Measurements from ENCODE around the gene SMIM44. TPM values are rescaled to one million over a fixed set of nuclear protein-coding genes. Genes with fewer than 3 reads are reported as not detected.

The SMIM44 gene
- total and polyA plus RNA-seq, 7 experiments from 2014 or later: not detected

DNA sequence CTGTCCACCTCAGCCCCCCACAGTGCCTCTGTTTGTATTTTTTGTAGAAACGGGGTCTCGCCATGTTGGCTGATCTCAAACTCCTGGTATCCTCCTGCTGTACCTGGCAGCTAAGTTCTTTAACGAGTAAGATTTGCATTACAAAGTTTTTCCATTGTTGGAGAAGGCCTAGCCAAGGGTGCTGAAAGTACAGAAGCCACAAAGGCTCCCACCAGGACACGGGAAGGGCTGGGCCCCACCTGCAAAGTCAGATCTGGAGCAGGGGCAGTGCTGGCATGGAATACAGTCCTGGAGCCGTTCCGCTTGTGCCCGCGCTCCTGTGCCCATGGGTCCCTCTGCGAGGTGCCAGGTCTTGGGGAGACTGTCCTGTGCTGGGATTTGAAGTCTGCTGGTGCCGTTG lies 35.0 kb upstream of the SMIM44 start:
- no peak for DNase-seq
- intact Hi-C loops (cut with micrococcal nuclease): no loop called here

DNA sequence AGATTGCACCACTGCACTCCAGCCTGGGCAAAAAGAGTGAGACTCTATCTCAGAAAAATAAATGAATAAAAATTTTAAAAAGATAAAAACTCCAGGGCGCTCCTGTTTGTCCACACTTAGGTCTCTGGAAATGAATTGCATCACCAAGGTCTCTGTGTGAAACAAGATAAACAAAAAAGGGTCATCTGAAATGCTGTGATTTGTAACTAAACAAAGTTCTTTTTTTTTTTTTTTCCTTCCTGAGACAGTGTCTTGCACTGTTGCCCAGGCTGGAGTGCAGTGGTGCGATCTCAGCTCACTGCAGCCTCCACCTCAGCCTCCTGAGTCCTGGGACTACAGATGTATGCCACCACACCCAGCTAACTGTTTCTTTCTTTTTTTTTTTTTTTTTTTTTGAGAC lies 34.4 kb upstream of the SMIM44 start:
- CTCF ChIA-PET: interaction anchor here (1.1 kb wide), 1 partner anchor 213 kb away, joined by 4 read pairs; no protein-coding TSS in a partner anchor
- H3K27ac Mint-ChIP-seq: no peak overlapping the region

More for the DNA sequence above, 35.0 kb upstream of the SMIM44 start:
- H3K4me3 ChIP-seq (ENCODE audit: low read length): no peak overlapping the region
- H3K27ac ChIP-seq (ENCODE audit: low read depth, low read length): no peak overlapping the region
- no peak for ATAC-seq
- H3K27me3 ChIP-seq (ENCODE audit: control insufficient read depth in 2 of 2, insufficient read depth in 2 of 2, low read length in 2 of 2): no peaks in the 10 kb centered on the region
- peaks cover 7 to 11% of the 10 kb centered on the region in 2 donors for H3K4me1 ChIP-seq (ENCODE audit: control insufficient read depth in 2 of 2, insufficient read depth in 2 of 2, low read length in 2 of 2)
- Mint-ChIP-seq H3K36me3 (peaks cover 0 to 7% (median 4%) of the 10 kb centered on the region in 5 donors), H3K27ac (peak overlapping the region in 2 of 9 donors; percentile 8 to 30), H3K9me3 (no peaks in the 10 kb centered on the region), H3K4me3 (no peak overlapping the region), H3K27me3 (no peaks in the 10 kb centered on the region), H3K4me1 (peaks cover 16 to 53% (median 35%) of the 10 kb centered on the region in 7 donors)
- H3K9me3 ChIP-seq (ENCODE audit: control insufficient read depth in 2 of 3, low read length in 3 of 3): no peaks in the 10 kb centered on the region
- ChIA-PET POLR2A (interaction anchor here (0.7 kb wide), 1 partner anchor 1652 kb away, joined by 4 read pairs; no protein-coding TSS in a partner anchor), CTCF (no interaction called here)
- peaks cover 0 to 36% (median under 1%) of the 10 kb centered on the region in 3 experiments for H3K36me3 ChIP-seq (ENCODE audit: control insufficient read depth in 2 of 3, insufficient read depth in 3 of 3, low read length in 3 of 3)

DNA sequence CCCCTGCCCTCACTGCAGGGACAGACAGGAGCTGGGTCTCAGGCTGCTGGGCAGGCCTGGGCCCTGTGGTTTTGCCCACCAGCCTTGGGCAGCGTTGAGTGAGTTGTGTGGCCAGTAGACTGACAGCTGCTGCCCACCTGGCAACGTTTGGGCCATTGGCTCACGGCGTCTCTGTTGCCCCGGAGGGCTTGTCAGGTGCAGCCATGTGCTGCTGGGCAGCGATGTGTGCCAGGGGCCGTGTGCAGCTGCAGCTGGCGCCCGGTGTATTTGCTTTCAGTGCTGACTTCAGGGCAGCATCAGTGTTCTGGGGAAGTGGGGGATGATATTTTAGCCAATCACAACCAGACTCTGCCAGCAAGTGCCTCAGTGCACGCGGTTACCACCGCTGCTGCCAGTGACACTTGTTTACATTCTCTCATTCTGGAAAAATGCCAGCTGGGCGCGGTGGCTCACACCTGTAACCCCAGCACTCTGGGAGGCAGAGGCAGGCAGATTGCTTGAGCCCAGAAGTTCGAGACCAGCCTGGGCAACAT lies 33.5 kb upstream of the SMIM44 start:
- intact Hi-C loops (cut with micrococcal nuclease): no loop called here
- peak overlapping the region in 6 of 9 donors; percentile 32 to 90 (median 82) for H3K27ac Mint-ChIP-seq
- no peak overlapping the region for H3K4me3 ChIP-seq (ENCODE audit: low read length)
- H3K9me3 ChIP-seq (ENCODE audit: control insufficient read depth in 2 of 3, low read length in 3 of 3): no peaks in the 10 kb centered on the region
- no peaks in the 10 kb centered on the region for H3K27me3 ChIP-seq (ENCODE audit: control insufficient read depth in 2 of 2, insufficient read depth in 2 of 2, low read length in 2 of 2)
- H3K4me1 Mint-ChIP-seq: peaks cover 16 to 58% (median 38%) of the 10 kb centered on the region in 7 donors
- peaks cover 0 to 25% (median 0%) of the 10 kb centered on the region in 3 experiments for H3K36me3 ChIP-seq (ENCODE audit: control insufficient read depth in 2 of 3, insufficient read depth in 3 of 3, low read length in 3 of 3)
- CTCF ChIA-PET: interaction anchor here (1.1 kb wide), 2 partner anchors 29 to 212 kb away, joined by 4 read pairs; no protein-coding TSS in a partner anchor
- H3K27ac ChIP-seq (ENCODE audit: low read depth, low read length): peak overlapping the region; percentile 27
- POLR2A ChIA-PET: interaction anchor here (0.5 to 0.6 kb wide), 2 partner anchors 814 to 969 kb away, joined by 3 read pairs; no protein-coding TSS in a partner anchor
- peak; percentile 73 for ATAC-seq
- H3K4me3 Mint-ChIP-seq: peak overlapping the region in 4 of 10 donors; percentile 21 to 58 (median 34)
- H3K4me1 ChIP-seq (ENCODE audit: control insufficient read depth in 2 of 2, insufficient read depth in 2 of 2, low read length in 2 of 2): peaks cover 7 to 11% of the 10 kb centered on the region in 2 donors
- peaks cover 0 to 6% (median 4%) of the 10 kb centered on the region in 5 donors for H3K36me3 Mint-ChIP-seq
- no peaks in the 10 kb centered on the region for H3K9me3 Mint-ChIP-seq
- H3K27me3 Mint-ChIP-seq: no peaks in the 10 kb centered on the region
- peak in 7 of 9 donors; percentile 37 to 72 (median 63) for DNase-seq

More for the DNA sequence above, 34.4 kb upstream of the SMIM44 start:
- Mint-ChIP-seq H3K9me3 (no peaks in the 10 kb centered on the region), H3K4me1 (peaks cover 16 to 55% (median 36%) of the 10 kb centered on the region in 7 donors), H3K27me3 (no peaks in the 10 kb centered on the region), H3K4me3 (no peak overlapping the region), H3K36me3 (peaks cover 0 to 7% (median 4%) of the 10 kb centered on the region in 5 donors)
- ATAC-seq: no peak
- no peak overlapping the region for H3K4me3 ChIP-seq (ENCODE audit: low read length)
- POLR2A ChIA-PET: interaction anchor here (0.7 kb wide), 1 partner anchor 1651 kb away, joined by 4 read pairs; no protein-coding TSS in a partner anchor
- H3K27me3 ChIP-seq (ENCODE audit: control insufficient read depth in 2 of 2, insufficient read depth in 2 of 2, low read length in 2 of 2): no peaks in the 10 kb centered on the region
- no peaks in the 10 kb centered on the region for H3K9me3 ChIP-seq (ENCODE audit: control insufficient read depth in 2 of 3, low read length in 3 of 3)
- intact Hi-C loops (cut with micrococcal nuclease): no loop called here
- peaks cover 0 to 30% (median 0%) of the 10 kb centered on the region in 3 experiments for H3K36me3 ChIP-seq (ENCODE audit: control insufficient read depth in 2 of 3, insufficient read depth in 3 of 3, low read length in 3 of 3)
- no peak for DNase-seq
- peaks cover 7 to 11% of the 10 kb centered on the region in 2 donors for H3K4me1 ChIP-seq (ENCODE audit: control insufficient read depth in 2 of 2, insufficient read depth in 2 of 2, low read length in 2 of 2)
- H3K27ac ChIP-seq (ENCODE audit: low read depth, low read length): no peak overlapping the region

DNA sequence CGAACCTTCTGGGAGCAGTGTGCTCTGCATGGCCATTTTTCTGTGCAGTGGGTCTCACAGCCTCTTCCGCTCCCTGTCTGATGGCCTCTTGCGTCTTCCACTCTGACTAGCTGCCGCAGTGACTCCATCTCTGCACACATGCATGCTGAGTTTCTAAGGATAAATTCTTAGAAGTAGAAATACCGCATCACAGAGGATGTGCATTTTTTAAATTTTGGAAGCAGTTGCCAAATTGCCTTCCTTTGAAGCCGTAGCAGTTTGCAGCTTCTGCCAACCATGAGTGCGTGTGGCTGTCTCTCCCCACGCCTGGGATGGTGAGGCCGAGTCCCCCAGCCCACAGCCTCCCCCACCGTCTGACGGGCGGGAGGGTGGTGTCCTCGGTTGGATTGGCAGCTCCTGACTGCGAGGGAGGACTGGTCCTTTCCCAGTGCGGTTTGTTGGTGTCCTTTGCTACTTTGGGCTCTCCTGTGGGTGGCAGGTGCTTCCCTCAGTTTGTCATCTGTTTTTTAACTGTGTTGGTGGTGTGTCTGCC lies 32.7 kb upstream of the SMIM44 start:
- no peaks in the 10 kb centered on the region for H3K9me3 Mint-ChIP-seq
- ChIA-PET CTCF (interaction anchor here (1.1 kb wide), 1 partner anchor 29 kb away, joined by 4 read pairs; no protein-coding TSS in a partner anchor), POLR2A (interaction anchor here (0.6 kb wide), 1 partner anchor 970 kb away, joined by 3 read pairs; no protein-coding TSS in a partner anchor)
- peaks cover 16 to 57% (median 38%) of the 10 kb centered on the region in 7 donors for H3K4me1 Mint-ChIP-seq
- peaks cover 0 to 26% (median 0%) of the 10 kb centered on the region in 3 experiments for H3K36me3 ChIP-seq (ENCODE audit: control insufficient read depth in 2 of 3, insufficient read depth in 3 of 3, low read length in 3 of 3)
- no peak overlapping the region for H3K4me3 ChIP-seq (ENCODE audit: low read length)
- peak overlapping the region in 5 of 10 donors; percentile 9 to 63 (median 40) for H3K4me3 Mint-ChIP-seq
- intact Hi-C loops (cut with micrococcal nuclease): no loop called here
- peak overlapping the region in 4 of 9 donors; percentile 29 to 71 (median 66) for H3K27ac Mint-ChIP-seq
- no peak for DNase-seq
- no peaks in the 10 kb centered on the region for H3K9me3 ChIP-seq (ENCODE audit: control insufficient read depth in 2 of 3, low read length in 3 of 3)
- H3K27me3 Mint-ChIP-seq: no peaks in the 10 kb centered on the region
- peaks cover 7 to 11% of the 10 kb centered on the region in 2 donors for H3K4me1 ChIP-seq (ENCODE audit: control insufficient read depth in 2 of 2, insufficient read depth in 2 of 2, low read length in 2 of 2)
- H3K27ac ChIP-seq (ENCODE audit: low read depth, low read length): no peak overlapping the region
- peaks cover 0 to 3% (median 2%) of the 10 kb centered on the region in 5 donors for H3K36me3 Mint-ChIP-seq
- H3K27me3 ChIP-seq (ENCODE audit: control insufficient read depth in 2 of 2, insufficient read depth in 2 of 2, low read length in 2 of 2): no peaks in the 10 kb centered on the region
- ATAC-seq: no peak

DNA sequence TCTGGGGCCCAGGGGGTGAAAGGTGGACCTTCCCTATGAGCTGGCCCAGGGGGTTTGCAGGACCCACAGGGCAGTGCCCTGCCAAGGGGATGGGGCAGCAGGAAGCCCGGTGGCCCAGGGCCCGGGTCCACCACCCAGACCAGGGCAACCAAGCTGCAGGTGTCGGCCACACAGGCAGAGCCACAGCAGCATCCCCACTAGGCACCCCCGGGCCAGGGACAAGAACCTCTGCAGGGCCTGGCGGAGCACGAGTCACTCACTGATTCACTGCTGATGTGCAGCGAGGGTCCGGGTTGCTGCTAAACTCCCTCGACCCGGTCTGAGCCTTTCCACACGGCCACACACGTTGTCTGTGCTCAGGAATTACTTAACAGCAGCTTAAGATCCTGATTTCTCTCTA lies 31.7 kb upstream of the SMIM44 start:
- ChIA-PET POLR2A (no interaction called here), CTCF (no interaction called here)
- intact Hi-C loops (cut with micrococcal nuclease): no loop called here
- DNase-seq (no peak), ATAC-seq (no peak)
- H3K27ac Mint-ChIP-seq: peak overlapping the region in 3 of 9 donors; percentile 38 to 80 (median 63)
- H3K4me1 Mint-ChIP-seq: peaks cover 17 to 63% (median 41%) of the 10 kb centered on the region in 7 donors
- Histone ChIP-seq H3K27ac (ENCODE audit: low read depth, low read length) (no peak overlapping the region), H3K9me3 (ENCODE audit: control insufficient read depth in 2 of 3, low read length in 3 of 3) (no peaks in the 10 kb centered on the region), H3K27me3 (ENCODE audit: control insufficient read depth in 2 of 2, insufficient read depth in 2 of 2, low read length in 2 of 2) (no peaks in the 10 kb centered on the region), H3K4me3 (ENCODE audit: low read length) (no peak overlapping the region), H3K36me3 (ENCODE audit: control insufficient read depth in 2 of 3, insufficient read depth in 3 of 3, low read length in 3 of 3) (peaks cover 0 to 26% (median 0%) of the 10 kb centered on the region in 3 experiments), H3K4me1 (ENCODE audit: control insufficient read depth in 2 of 2, insufficient read depth in 2 of 2, low read length in 2 of 2) (peaks cover 7 to 11% of the 10 kb centered on the region in 2 donors)
- no peaks in the 10 kb centered on the region for H3K9me3 Mint-ChIP-seq
- no peak overlapping the region for H3K4me3 Mint-ChIP-seq
- no peaks in the 10 kb centered on the region for H3K27me3 Mint-ChIP-seq
- H3K36me3 Mint-ChIP-seq: peaks cover 0 to 1% (median 0%) of the 10 kb centered on the region in 5 donors

DNA sequence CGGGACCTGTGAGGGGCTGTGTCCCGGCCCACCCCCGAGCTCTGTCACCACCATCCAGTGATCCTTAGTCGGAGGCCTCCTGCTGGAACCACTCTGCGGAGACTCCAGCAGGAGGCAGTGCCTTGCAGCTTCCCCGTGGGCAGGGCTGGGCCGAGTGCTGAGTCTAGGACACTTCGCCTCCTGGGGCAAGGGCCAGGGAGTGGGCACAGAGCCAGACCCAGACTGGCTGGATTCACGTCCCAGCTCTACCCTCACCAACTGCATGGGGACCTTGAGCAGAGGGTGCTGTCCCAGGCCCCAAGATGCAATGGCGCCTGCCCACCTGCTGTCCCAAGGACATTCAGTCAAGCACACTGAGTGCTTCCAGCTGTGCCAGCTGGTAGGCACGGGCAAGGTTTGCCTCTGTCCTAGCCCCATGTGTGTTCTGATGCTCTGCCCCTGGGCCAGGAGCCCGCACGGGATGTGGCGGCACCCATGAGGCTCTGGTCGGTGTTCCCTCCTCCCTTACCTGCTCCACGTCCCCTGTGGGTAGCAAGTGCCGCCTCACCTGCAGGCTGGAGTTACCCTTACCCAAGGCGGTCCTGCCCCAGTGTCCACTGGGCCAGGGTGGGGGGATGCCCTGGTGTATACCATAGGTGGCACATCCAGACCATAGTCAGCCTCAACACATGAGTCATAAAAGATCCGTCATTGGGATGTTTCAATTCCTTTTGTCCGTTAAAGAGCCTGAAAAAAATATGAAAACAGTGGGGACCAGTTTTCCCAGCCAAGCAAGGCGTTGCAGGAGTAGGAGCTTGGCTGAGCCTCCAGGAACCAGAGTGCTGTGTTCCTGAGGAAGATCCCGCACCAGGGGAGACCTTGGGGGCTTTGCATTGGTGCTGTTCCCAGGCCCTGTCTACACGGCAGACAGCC lies 30.2 kb upstream of the SMIM44 start:
- intact Hi-C loops (cut with micrococcal nuclease): no loop called here
- Histone ChIP-seq H3K4me1 (ENCODE audit: control insufficient read depth in 2 of 2, insufficient read depth in 2 of 2, low read length in 2 of 2) (peaks cover 7 to 11% of the 10 kb centered on the region in 2 donors), H3K27ac (ENCODE audit: low read depth, low read length) (no peak overlapping the region), H3K9me3 (ENCODE audit: control insufficient read depth in 2 of 3, low read length in 3 of 3) (no peaks in the 10 kb centered on the region), H3K36me3 (ENCODE audit: control insufficient read depth in 2 of 3, insufficient read depth in 3 of 3, low read length in 3 of 3) (peaks cover 0 to 31% (median 0%) of the 10 kb centered on the region in 3 experiments), H3K27me3 (ENCODE audit: control insufficient read depth in 2 of 2, insufficient read depth in 2 of 2, low read length in 2 of 2) (no peaks in the 10 kb centered on the region), H3K4me3 (ENCODE audit: low read length) (no peak overlapping the region)
- peak overlapping the region in 1 of 9 donors; percentile 32 for H3K27ac Mint-ChIP-seq
- H3K36me3 Mint-ChIP-seq: peaks cover 0 to 9% (median 4%) of the 10 kb centered on the region in 5 donors
- no peak overlapping the region for H3K4me3 Mint-ChIP-seq
- no peaks in the 10 kb centered on the region for H3K9me3 Mint-ChIP-seq
- no peak for DNase-seq
- ChIA-PET CTCF (no interaction called here), POLR2A (no interaction called here)
- H3K27me3 Mint-ChIP-seq: no peaks in the 10 kb centered on the region
- H3K4me1 Mint-ChIP-seq: peaks cover 28 to 78% (median 52%) of the 10 kb centered on the region in 7 donors
- no peak for ATAC-seq

Measured in naive thymus-derived CD4-positive, alpha-beta T cell (primary cell).